GM12873 (cell line): Measurements from ENCODE around the gene TMEM161A.

Experiments used
- CTCF ChIP-seq: IDR thresholded peaks from 2 replicates; pipeline ENCODE4 v1.5.1; 2012; ENCODE audit warnings: low read depth, mild to moderate bottlenecking, moderate library complexity, low read length, control low read depth; ENCODE audit not compliant: insufficient read depth; ENCODE audit errors: missing control alignments

The TMEM161A gene

DNA sequence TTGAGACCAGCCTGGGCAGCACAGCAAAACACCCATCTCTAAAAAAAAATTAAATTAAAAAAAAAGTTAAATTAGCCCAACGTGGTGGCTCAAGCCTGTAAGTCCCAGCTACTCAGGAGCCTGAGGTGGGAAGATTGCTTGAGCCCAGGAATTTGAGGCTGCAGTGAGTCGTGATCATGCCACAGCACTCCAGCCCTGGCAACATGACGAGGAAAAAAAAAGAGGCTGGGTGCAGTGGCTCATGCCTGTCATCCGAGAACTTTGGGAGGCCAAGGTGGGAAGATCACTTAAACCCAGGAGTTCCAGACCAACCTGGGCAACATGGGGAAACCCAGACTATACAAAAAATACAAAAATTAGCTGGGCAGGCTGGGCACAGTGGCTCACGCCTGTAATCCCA is 2.2 kb upstream of the TMEM161A start:
- TF ChIP-seq CTCF, result no peak

- no peak for TF ChIP-seq CTCF
Measured at GRCh38 chr19:19139876-19140229, 1.6 kb upstream of the TMEM161A start.

- no peak for TF ChIP-seq CTCF
Measured at GRCh38 chr19:19137556-19138108, 646 bp downstream of the TMEM161A start.

DNA sequence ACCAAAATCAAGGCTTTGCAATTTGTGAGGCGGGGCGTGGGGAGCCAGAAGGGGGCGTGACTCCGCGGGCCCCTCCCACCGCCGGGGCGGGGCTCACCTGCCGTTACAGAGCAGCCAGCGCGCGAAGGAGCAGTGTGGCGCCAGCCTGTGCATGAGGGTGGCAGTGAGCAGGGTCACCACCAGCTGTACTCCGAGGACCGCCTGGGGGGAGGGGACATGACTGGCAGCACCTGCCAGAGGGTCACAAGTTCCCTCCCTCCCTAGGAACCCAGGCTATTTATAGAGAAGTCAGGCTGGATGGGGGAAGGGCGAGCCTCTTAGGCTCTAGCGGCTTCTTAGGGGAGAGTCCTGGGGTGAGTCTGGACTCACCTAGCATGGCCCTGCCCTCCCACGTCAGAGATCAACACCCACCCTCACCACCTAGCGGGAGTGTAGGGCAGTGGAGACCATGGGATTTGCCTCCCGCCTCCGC is 3.6 kb downstream of the TMEM161A start:
- TF ChIP-seq CTCF, result no peak

DNA sequence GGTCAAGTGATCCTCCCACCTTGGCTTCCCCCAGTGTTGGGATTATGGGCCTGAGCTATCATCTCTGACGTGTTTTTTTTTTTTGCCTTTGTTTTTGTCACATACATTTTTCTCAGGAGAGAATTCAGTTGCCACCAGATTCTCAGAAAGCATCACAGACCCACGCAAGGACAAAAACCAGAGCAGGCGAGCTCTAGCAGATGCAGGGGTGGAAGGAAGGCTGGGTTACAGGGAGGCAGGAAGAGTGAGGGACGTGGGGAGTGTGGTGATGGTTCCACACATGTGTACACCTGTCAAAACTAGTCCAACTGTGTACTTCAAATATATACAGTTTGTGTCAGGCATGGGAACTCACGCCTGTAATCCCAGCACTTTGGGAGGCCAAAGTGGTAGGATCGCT is 4.3 kb downstream of the TMEM161A start:
- TF ChIP-seq CTCF, result no peak

DNA sequence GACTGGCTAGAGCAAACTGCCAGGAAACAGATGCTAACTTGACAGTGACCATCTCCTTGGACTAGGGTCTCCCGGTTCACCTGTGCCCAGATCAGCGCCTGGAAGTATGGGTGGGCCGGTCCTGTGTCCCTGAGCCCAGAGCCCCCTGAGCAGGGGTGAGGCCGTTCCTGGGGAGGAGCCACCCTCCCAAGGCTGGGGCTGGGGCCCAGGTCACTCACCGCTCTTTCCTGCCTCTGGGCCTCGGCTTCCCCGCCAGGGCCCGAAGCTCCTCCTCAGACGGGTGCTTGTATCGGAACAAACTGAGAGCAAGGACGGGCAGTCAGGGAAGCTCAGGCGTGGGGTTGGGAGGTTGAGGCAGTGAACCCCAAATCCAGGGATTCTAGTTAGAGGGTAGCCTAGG is 5.4 kb downstream of the TMEM161A start:
- no peak for TF ChIP-seq CTCF

DNA sequence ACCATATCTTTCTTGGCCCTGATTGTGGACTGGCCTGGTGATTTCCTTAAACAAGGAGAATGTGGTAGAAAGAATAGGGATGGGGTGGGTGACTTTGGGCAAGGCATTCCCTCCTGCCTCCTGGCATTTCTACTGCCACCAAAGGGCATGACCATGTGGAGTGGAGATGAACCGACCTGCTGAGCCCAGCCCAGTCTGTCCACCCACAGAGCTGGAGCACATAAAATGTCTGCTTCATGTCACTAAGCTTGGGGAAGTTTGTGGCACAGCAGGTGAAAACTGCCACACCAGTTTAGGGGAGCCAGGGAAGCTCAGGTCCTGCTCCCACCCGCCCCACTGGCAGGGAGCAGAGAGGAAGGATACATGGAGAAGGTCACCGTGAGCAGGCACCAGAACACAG is 6.3 kb downstream of the TMEM161A start:
- no peak for TF ChIP-seq CTCF

DNA sequence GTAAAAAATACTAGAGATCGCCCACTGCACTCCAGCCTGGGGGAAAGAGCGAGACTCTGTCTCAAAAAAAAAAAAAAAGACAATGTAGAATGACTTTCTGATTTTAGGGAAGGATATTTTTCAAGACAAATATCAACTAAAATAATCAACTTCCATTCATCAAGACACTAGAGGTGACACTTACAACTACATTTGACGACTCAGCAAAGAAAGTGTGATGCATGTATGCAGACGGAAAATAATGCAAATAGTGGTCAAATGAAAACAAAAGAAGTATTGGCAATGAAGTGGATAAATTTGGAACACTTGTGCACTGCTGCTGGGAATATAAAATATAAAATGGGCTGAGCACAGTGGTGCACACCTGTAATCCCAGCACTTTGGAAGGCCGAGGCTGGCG is 12.2 kb downstream of the TMEM161A start:
- no peak for TF ChIP-seq CTCF
